Stimulated activated CD4-positive, alpha-beta T cell treated with anti-CD3 and anti-CD28 coated beads, Interleukin-4, amount 100 ng/mL, for 1 hour (primary cell): ENCODE data around the gene SERPINI1.

Experiments used
- DNase-seq: peaks from one replicate; pipeline ENCODE4 v3.0.0-alpha.2; 2020

The SERPINI1 gene, protein sequence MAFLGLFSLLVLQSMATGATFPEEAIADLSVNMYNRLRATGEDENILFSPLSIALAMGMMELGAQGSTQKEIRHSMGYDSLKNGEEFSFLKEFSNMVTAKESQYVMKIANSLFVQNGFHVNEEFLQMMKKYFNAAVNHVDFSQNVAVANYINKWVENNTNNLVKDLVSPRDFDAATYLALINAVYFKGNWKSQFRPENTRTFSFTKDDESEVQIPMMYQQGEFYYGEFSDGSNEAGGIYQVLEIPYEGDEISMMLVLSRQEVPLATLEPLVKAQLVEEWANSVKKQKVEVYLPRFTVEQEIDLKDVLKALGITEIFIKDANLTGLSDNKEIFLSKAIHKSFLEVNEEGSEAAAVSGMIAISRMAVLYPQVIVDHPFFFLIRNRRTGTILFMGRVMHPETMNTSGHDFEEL

DNA sequence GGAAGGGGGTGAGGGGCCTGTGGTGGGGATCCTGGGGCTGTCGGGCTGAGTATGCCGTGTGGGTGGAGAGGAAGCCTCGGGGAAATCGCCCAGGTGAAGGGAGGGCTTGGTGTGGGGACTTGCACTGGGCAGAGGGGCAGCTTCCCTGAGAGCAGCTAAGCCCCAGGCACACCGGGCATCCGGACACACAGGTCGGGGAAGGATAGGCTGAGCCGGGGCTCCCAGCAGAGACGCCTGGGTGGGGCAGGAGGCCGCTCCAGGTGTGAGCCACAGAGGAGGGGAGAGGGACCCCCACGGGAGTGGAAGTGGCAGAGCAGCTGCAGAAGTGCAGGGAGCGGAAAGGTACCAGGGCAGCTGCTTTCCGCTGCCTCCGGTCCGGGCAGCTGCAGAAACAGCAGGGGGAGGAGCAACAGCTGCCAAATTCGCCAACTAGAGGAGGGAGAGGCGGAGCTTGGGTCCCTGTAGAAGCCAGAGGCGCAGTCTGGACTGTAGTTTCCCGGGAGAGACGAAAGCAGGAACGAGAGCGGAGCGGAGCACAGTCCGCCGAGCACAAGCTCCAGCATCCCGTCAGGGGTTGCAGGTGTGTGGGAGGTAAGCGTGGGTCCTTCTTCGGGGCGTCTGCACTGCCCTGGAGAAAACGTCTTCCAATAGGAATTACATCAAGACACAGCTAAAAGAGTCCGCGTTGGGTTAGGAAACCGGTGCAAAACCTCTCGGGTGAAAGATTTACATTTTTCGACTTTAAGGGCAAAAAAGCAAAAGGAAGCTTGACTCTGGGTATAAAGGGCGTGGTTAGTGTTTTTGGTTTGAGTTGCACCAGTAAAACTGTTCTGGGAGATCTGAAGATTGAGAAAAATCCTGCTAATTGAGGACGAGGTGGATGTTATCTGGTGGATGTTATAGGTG is at the start of gene SERPINI1:
TSS of gene SERPINI1 (plus strand) at position 489 of the 906 bp plus-strand sequence. CDS start 53,408 bp downstream, outside the sequence.
- peak; percentile 73 for DNase-seq

DNA sequence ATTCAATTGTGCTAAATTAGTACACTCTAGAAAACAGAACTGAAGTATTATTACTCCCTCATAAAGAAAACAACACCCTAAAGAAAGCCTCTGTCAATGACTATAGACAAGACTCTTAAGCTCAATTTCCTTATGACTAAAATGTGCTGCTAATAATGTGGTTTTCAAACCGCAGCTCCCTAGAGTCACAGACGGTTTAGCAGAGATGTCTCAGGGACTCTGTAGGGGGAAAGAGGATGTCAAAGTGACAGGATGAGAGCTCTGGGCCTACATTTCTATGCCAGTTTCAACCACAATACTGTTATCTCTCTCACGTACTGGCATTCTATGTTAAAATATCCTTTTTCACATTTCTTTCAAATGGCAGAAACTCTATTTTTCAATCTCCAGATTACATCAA is 44.2 kb upstream of the SERPINI1 start:
- peak; percentile 4 for DNase-seq

DNA sequence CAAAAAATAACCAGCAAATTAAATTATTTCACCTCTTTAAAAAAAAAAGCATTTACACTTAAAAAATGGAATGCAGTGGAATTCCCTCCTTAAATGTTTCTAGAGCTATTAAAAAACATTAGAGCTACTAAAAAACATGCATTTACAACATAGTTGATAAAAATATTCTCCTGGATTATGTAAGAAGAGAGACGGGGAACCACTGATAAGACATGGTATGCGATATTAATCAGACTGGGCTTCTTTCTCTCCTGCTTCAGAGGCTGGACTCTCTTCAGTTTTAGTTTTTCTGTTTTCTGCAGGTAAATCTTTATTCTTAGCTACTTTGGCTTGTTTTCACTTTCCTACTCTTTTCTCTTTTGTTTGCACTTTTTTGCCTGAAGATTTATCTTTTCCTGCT is 41.4 kb upstream of the SERPINI1 start:
- DNase-seq = no peak

DNA sequence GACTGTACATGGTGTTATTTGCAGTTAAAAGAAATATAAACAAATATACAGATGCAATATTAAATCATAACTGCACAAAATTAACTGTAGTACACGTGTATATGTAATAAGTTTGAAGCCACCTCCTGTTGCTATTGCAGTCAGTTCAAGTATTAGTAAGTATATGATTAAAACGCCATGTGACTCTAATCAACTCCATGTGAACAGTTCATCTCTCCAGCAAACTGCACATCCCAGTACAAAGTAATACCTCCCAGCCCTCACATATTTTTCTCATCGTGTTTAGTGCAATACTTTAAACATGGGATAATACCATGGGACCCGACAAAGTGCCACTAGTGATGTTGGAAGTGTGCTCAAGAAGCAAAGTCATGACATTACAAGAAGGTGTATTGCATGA is 35.5 kb upstream of the SERPINI1 start:
- DNase-seq = no peak

DNA sequence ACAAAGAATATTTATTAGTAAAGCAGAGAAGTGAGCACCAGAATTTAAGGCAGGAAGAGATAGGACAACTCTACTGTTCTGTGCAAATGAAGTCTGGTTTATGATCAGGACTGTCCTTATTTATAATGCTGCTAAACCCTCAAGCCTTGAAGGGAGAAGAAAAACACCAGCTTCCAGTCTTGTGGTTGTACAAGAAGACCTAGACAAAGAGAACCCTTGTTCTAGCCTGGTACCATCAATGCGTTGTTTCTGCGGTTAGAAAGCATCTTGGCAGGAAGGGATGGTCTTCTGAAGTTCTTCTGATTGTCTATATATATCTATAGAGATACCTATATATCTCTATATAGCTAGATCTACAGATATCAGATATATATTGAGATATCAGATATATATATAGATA is 34.6 kb upstream of the SERPINI1 start:
- no peak for DNase-seq

DNA sequence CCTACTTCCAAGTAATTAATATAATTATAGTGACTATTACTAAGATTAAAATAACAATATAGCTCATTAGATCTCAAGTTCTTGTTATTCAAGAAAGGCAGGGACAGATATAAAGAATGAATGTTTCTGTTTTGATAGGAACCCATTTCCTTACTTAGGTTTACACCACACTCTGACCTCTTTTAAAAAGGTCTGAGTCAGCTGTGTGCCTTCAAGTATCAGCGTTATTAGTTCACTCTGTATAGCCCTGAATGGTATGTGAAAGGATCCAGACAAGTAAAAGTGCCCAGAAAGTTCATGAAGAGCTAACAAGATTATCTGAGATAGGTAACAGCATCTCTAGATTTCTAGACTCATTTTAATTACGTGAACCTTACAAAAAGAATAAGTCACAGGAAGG is 29.7 kb upstream of the SERPINI1 start:
- no peak for DNase-seq

DNA sequence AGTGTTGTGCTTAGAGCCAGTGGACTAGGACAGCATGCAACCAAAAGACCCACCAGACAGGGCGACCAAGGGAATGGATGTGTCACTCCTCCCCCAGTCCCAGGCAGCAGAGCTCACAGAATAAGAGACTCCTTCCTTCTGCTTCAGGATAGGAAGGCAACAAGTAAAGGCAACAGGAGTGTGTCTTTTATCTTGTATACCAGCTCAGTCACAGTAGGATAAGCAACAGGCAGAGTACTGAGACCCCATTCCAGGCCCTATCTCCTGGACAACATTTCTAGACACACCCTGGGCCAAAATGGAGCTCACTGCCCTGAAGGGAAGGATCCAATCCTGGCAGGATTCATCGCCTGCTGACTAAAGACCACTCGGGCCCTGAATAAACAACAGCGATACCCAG is 25.8 kb upstream of the SERPINI1 start:
- no peak for DNase-seq

DNA sequence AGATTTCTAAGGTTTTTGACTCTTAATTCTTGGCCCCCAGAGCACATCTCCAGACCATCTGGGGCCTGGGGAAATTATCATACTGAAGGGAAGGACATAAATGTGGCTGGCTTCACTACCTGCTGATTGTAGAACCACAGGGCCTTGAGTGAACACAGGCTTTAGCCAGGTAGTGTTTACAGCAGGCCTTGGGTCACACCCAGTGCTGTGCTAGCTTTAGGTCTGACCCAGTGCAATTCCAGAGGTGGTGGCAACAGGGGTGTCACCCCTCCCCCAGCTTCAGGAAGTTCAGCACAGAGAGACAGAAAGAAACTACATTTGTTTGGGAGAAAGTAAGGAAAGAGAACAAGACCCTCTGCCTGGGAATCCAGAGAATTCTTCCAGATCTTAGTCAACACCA is 25.0 kb upstream of the SERPINI1 start:
- DNase-seq = no peak

DNA sequence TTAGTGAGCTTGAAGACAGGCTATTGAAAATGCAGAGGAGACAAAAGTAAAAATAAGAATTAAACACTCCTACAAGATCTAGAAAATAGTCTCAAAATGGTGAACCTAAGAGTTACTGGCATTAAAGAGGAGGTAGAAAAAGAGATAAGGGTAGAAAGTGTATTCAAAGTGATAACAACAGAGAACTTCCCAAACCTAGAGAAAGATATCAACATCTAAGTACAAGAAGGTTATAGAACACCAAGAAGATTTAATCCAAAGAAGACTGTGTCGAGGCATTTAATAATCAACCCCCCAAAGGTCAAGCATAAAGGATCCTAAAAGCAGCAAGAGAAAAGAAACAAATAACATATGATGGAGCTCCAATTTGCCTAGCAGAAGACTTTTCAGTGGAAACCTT is 24.1 kb upstream of the SERPINI1 start:
- DNase-seq = no peak

DNA sequence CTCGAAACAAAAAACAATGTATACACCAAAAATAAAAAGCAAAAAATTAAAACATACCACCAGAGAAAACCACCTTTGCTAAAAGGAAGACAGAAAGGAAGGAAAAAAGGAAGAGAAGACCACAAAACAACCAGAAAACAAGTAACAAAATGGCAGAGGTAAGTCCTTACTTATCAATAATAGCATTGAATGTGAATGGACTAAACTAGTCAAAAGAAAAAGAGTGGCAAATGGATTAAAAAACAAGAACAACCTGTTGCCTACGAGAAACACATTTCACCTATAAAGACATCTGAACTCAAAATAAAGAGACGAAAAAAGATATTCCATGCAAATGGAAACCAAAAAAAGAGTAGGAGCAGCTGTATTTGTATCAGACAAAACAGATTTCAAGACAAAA is 23.1 kb upstream of the SERPINI1 start:
- DNase-seq = no peak

DNA sequence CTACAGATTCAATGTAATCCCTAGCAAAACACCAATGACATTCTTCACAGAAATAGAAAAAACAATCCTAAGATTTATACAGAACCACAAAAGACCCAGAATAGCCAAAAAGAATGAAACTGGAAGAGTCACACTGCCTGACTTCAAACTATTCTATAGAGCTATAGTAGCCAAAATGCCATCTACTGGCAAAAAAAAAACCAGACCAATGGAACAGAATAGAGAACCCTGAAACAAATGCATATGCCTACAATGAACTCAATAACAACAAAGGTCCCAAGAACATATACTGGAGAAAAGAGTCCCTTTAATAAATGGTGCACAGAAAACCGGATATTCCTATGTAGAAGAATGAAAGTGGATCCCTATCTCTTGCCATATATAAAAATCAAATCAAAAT is 20.6 kb upstream of the SERPINI1 start:
- DNase-seq = no peak

DNA sequence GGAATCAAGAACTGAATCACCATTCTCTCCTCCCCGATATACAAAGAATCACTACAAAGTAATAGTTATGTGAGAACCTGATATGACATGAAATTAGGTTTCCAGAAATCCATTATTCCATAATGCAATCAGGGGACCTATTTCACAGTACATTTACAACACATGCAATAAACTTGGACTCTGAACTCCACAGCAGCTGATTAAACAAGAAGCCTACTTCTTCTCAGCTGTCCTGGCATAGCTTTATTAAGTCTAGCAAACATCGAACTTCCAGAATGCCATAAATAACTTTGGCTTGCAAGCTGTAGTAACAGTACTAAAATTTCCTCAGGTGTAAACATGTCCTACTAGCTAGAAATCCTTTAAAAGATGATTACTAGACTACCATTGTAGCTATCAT is 18.6 kb upstream of the SERPINI1 start:
- DNase-seq = no peak

DNA sequence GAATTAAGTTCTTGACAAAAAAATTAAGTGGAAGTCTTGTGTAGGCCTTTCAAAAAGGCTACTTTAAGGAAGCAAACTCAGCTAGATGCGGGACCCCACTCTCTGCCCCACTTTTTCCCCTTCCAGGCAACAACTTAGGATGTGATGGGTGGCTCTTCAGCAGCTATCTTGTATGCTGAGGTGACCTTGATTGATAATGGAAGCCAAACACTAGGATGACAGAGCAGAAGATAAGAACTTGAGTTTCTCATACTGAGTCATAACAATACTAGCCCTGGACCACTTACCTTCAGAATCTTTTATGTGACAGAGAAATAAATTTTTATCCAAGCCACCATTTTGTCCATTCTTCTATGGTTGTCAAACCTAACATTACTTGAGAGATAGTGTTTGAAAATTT is 16.9 kb upstream of the SERPINI1 start:
- no peak for DNase-seq

DNA sequence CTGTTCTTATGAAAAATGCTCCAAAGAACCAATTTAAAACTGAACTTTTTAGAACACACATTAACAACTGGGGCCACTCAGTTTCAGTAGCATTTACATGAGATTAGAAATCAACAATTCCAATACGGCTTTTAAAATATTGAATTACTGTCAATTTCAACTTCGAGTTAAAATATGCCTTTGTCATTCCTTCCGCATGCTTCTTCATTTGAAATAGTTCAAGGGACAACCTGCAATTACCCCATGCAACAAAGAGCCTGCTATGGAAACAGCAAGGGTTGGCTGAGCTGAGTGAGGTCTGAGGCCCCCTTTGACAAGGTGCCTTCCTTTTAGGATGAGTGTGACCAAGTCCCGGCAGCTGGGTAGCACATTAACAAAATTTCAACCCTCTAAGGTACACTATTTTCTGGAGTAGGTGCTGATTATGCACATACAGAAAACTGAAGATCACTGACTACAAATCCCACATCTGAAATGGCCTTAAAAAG is 12.5 kb upstream of the SERPINI1 start:
- no peak for DNase-seq

DNA sequence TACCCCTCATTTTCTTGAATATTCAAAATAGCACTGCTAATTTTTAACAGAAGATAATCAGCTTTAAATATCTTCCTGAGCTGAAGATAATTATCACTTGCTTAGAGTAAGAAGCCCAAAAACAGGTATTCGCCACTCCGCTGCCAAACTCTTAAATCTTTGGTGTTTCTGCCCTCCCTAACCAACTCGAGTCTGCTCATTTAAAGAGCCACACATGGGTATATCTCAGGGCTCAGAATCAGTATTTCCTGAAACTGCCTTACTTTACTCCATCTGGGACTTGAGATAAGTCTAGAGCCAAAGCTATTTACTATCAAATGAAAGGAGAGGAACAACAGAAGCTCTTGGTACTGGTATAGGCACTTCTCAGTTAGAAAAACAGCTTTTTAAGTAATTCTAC is 11.6 kb upstream of the SERPINI1 start:
- DNase-seq = no peak

DNA sequence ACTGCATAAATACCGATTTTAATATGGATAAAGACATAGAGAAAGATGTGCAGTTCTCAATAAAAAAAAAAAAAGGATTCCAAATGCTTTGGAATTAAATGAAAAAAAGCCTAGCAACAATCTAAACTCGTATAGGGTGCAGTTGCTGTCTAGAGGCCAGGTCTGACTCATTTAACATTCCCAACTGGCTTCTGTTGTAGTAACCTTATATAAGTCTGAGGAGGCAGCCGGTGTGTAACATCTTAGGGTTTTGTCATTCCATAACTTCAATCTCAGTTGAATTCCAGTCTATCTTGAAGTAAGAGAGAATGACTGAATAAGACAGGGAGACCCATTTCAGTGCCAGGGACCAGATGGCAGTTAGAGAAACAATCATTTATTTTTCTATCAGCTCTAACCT is 7.3 kb upstream of the SERPINI1 start:
- no peak for DNase-seq

DNA sequence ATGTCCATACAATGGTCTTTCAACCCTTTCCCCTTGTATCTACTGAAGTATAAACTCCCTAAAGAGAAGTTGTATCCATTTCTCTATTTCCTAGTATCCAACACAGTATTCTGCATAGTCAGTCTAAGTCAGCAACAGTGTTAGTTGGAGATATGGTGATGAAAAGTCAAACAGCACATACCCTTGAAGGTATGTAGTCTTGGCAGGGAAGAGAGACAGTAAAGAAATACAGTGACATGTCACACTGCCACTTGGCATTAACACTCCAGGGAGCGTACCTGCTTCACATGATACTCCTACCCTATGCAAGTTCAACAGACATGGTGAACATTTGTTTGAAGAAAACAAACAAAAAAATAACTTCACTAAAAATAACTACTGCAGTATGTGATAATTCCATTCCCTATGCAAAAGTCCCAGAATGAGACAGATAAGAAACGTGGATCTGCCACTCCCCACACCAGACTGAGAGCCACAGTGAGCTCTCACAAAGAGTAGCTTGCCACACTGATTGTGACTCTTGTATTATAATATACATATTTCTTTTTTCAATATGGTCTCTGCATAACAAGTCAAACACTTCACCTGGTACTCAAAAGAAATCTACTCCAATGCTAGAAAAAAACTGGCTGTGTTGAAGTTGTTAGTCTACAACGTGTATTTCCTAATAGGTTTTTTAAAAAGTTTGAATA is 6.7 kb upstream of the SERPINI1 start:
- no peak for DNase-seq

DNA sequence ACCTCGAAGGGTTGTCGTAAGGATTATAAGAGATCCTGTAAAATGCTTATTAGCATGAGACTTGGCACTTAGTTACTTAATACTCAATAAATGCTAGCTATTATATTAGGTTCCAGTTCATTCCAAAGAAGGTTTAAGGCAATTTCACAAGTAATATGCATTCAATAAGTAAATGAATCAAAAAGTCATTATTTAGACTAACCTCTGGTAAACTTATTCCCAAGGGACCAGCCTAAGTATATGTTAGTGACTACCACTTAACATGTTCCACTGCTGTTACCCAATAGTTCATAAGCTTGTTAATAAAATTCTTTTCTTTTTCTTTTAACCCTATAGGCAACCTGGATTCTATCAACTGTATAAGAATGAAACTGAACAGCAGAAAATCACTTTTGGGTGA is 5.9 kb upstream of the SERPINI1 start:
- no peak for DNase-seq

DNA sequence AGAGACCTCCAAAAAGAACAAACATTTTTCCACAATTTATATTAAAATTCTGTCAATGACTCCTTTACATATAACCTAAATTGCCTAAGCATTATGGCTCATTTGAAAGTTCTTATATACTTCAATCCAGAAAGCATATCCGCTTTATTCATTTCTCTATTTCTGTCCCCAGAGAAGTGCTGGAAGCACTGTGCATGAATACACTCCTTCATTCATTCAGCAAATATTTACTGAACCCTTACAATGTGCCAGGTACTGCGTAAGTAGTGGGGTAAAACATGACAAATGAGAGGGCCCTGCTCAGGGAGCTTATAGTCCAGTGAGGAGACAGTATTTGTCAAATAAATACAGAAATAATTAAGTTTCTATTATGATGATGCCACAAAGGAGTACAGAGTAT is 4.1 kb upstream of the SERPINI1 start:
- DNase-seq = no peak

DNA sequence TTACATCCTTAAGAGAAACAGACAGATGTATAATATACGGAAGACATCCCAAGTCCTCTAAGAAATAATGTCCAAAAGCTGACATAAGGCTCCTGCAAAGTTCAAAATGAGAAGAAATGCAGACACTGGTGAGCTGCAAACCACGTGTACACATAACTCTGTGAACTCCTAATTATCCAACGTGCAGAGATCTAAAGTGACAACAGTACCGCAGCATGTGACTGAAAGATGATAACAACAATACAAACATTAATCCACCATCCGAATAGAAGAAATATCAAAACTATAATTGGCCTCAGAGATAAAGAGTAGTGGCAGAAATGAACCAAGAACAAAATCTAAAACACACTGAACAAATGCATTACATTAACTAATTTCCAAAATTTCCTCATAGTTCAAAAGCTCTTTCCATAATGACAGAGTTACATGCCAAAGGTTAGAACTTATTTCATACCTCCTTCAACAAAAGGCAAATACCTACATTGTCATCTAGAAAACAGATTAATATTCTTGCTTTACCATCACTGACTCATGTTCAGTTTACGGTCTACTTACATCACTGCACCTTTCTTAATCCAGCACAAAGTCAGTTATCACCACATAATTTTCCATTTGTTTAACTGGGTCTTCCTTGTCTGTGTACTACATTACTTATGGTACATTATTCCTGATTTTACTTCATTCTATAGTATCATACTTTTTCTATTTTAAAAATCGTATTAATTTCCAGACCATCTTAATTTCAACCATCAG is 3.0 kb upstream of the SERPINI1 start:
- DNase-seq = no peak

DNA sequence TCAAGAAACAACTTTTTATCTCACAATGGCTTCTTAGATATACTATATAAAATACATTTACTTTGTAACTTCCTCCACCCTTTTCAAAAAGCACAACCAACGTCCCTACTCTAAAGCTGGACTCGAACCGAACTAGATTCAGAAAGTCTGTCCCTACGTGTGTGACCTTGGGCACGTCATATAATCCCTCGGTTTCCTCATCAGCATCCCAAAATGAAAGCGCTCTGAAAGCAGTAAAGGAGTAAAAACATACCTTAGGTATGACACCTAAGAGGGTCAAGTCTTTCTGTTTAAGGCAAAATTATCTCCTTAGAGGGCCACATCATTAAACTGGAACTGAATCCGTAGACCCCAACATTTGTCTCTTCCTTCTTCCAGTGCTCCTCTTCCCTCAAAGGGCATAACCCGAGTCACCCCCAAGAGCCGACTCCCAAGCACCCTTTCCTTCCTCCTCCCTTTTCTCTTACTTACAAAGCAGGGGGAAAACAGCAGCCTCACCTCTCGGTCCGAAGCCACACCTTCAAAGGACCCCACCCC is 1.5 kb upstream of the SERPINI1 start:
- DNase-seq = no peak

DNA sequence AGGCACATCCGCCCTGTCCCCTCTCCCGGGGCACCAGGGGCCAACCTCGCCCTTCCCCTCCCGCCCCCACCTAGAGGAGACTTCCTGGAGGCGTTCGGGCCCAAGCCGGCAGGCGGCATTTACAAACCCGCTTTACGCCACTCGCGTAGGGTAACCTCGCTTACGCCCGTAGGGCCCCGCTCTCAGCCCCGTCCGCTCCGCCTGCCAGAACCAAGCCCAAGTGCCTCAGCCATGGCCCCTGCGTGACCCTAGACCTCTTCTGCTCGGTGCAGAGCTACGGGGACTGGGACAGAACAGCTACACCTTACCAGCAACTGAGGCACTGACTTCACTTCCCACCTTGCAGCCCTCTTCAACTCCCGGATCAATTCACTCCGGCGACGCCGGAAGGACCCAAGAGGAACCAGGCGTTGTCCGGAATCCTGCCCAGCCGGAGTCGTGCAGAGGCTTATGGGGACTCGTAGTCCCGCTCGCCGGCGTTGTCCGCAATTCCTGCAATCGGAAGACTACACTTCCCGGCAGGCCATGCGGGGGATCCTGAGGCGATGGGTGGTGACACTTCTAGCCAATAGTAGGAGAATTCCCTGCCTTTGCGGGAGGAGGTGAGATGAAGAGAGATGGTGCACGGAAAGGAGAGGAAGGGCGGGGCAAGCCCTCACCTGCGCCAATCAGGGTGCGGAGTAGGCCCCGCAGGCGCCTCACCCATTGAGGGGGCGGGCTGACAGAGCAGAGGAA is 856 bp upstream of the SERPINI1 start, which contains the start of gene PDCD10:
TSS of gene PDCD10 (minus strand) at position 395 of the 735 bp plus-strand sequence. CDS start 14,735 bp downstream, outside the sequence.
- DNase-seq = peak; percentile 94
